ENCODE measurements around the gene CELF2.

DNA sequence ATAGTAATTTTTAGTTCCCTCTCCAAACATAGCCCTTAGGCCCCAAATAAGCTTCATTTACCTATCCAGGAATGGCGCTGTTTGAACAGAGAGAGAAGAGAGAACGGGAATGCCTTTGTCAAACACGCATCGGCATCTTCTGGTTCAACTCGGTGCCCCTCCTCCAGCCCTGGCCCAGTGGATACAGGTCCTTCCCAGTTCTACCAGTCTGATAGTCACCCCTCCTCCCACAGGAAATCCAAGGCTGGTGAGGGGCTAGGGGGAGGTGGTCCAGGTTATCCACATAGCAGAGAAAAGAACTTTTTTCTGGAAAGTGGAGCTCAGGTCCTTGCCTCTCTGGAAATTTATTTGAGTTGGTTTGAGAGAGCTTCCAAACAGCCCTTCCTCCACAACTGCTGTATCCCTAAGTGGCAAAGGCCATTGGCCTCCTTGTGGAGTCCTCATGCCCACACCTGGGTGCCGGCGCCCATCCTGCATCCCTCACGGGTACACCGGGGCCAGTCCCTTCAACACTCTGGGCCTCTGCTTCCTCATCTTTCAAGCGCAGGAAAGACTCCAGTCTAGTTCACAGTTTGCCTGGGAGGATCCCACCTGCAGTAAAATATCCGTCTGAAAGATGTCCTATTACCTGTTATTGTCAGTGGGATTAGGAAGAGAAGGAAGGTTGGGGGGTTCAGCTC lies 287.4 kb downstream of the CELF2 start:
- TF ChIP-seq CTCF (IDR thresholded peaks at IDR 0.05; ENCODE audit: insufficient read depth, low read length, poor library complexity, severe bottlenecking) (no peak), EZH2phosphoT487 (conservative IDR thresholded peaks at IDR 0.05; ENCODE audit: low read length) (no peak)

All from SU-DHL-6 (cell line).